ENCODE results near the gene GJD3. TPM values are rescaled to one million over a fixed set of nuclear protein-coding genes. Genes with fewer than 3 reads are reported as not detected.
"Not testable (repeated sequence)": the region's sequence is repeated elsewhere in the genome, so short reads cannot be mapped to it uniquely, and the experiment has no call there.

GJD3 gene
- total RNA-seq, 4 donors from 2014 or later, result 0.83 to 3.8 TPM; not detected in 2

GRCh38 chr17:40378966-40379365 is 14.4 kb upstream of the GJD3 start:
- H3K4me3 ChIP-seq, result no peak overlapping the region
- no peaks in the 10 kb centered on the region for H3K4me1 ChIP-seq
- H3K27ac ChIP-seq, result no peak overlapping the region
- H3K27me3 ChIP-seq, result no peaks in the 10 kb centered on the region
- TF ChIP-seq POLR2A (IDR thresholded peaks at IDR 0.05), result no peak
- no peak for TF ChIP-seq CTCF (IDR thresholded peaks at IDR 0.05)
- intact Hi-C loops (cut with DNase I; ENCODE audit: low total_unique reads), result no loop called here
- no peaks in the 10 kb centered on the region for H3K36me3 ChIP-seq
- no peak for DNase-seq
- no peaks in the 10 kb centered on the region for H3K9me3 ChIP-seq

- Histone ChIP-seq H3K4me3 (no peak overlapping the region), H3K4me1 (no peaks in the 10 kb centered on the region), H3K27me3 (no peaks in the 10 kb centered on the region), H3K9me3 (no peaks in the 10 kb centered on the region), H3K36me3 (no peaks in the 10 kb centered on the region), H3K27ac (no peak overlapping the region)
- intact Hi-C loops (cut with DNase I; ENCODE audit: low total_unique reads), result no loop called here
- no peak for DNase-seq
- TF ChIP-seq CTCF (IDR thresholded peaks at IDR 0.05) (no peak), POLR2A (IDR thresholded peaks at IDR 0.05) (no peak)
Observed at GRCh38 chr17:40377832-40378231, 13.3 kb upstream of the GJD3 start.

DNA sequence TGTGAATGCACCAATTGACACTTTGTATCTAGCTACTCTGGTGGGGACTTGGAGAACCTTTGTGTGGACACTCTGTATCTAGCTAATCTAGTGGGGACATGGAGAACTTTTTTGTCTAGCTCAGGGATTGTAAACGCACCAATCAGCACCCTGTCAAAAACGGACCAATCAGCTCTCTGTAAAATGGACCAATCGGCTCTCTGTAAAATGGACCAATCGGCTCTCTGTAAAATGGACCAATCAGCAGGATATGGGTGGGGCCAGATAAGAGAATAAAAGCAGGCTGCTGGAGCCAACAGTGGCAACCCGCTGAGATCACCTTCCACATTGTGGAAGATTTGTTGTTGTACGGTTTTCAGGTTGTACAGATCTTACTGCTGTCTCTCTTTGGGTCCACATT is 12.0 kb upstream of the GJD3 start:
- H3K27ac ChIP-seq; H3K4me1 ChIP-seq; H3K4me3 ChIP-seq; DNase-seq; H3K36me3 ChIP-seq; H3K9me3 ChIP-seq; intact Hi-C loops (cut with DNase I; ENCODE audit: low total_unique reads); H3K27me3 ChIP-seq: not testable (repeated sequence)

- H3K27ac ChIP-seq; DNase-seq; H3K4me3 ChIP-seq; H3K36me3 ChIP-seq; H3K27me3 ChIP-seq; H3K4me1 ChIP-seq; H3K9me3 ChIP-seq; intact Hi-C loops (cut with DNase I; ENCODE audit: low total_unique reads): not testable (repeated sequence)
Observed at GRCh38 chr17:40375786-40376185, 11.2 kb upstream of the GJD3 start.

GRCh38 chr17:40374821-40375498 is 10.4 kb upstream of the GJD3 start:
- H3K27ac ChIP-seq, result no peak overlapping the region
- no peaks in the 10 kb centered on the region for H3K36me3 ChIP-seq
- intact Hi-C loops (cut with DNase I; ENCODE audit: low total_unique reads), result no loop called here
- no peak for DNase-seq
- H3K9me3 ChIP-seq, result no peaks in the 10 kb centered on the region
- H3K4me3 ChIP-seq, result no peak overlapping the region
- H3K4me1 ChIP-seq, result no peaks in the 10 kb centered on the region
- H3K27me3 ChIP-seq, result no peaks in the 10 kb centered on the region
- no peak for TF ChIP-seq POLR2A (IDR thresholded peaks at IDR 0.05)
- TF ChIP-seq CTCF (IDR thresholded peaks at IDR 0.05), result no peak

DNA sequence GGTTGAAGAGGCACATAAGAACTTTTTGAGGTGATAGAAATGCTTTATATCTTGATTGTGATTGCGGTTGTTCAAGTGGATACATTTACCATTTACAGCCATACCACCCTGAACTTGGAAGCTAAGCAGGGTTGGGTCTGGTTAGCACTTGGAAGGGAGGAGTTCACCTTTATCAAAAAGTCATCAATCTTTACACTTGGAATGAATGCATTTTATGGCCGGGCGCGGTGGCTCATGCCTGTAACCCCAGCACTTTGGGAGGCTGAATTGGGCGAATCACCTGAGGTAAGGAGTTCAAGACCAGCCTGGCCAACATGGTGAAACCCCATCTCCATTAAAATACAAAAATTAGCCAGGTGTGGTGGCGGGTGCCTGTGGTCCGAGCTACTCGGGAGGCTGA is 9.5 kb upstream of the GJD3 start:
- no peak for DNase-seq
- intact Hi-C loops (cut with DNase I; ENCODE audit: low total_unique reads), result no loop called here
- Histone ChIP-seq H3K9me3 (no peaks in the 10 kb centered on the region), H3K27ac (no peak overlapping the region), H3K36me3 (no peaks in the 10 kb centered on the region), H3K4me1 (no peaks in the 10 kb centered on the region), H3K4me3 (no peak overlapping the region), H3K27me3 (no peaks in the 10 kb centered on the region)
- TF ChIP-seq CTCF (IDR thresholded peaks at IDR 0.05), result no peak
- no peak for TF ChIP-seq POLR2A (IDR thresholded peaks at IDR 0.05)

Measured in uterus (tissue), 4 donors.